HCT116 (cell line): ENCODE data around the gene ALKBH4. TPM values are rescaled to one million over a fixed set of nuclear protein-coding genes. Genes with fewer than 3 reads are reported as not detected.

Experiments used
- ATAC-seq: fragments of 200-7000 bp; cut with Tn5 transposase; 2 replicates; pipeline ENCODE4 v1.9.1; 2020; ENCODE audit warnings: mild to moderate bottlenecking, moderate library complexity
- BruUV-seq: library from RNA; stranded (reverse); fragments of 400-500 nt; replicated peaks from 2 replicates; lab custom pipeline; 2021; lab: Mats Ljungman, UMichigan
- CTCF ChIA-PET: fragments of 300-600 bp; sonication (Branson Sonifier 250); formaldehyde crosslinking; loops from one replicate; lab custom pipeline; 2021; ENCODE audit warnings: antibody characterized with exemption; lab: Charles Lee
- POLR2A ChIA-PET: fragments of 300-600, 350-600 bp; sonication (Branson Sonifier 250); formaldehyde crosslinking; loops from one replicate; lab custom pipeline; 2021; ENCODE audit warnings: antibody characterized with exemption; lab: Charles Lee
- RAD21 ChIA-PET, 2 experiments: fragments of 300-600 bp; sonication (Branson Sonifier 250); formaldehyde crosslinking; loops; one replicate each; lab custom pipeline; 2023; ENCODE audit warnings: low total read pairs in 2 of 2; ENCODE audit not compliant: uncharacterized antibody in 2 of 2, unreplicated experiment in 2 of 2, low non-redundant PET in 1 of 2; lab: Charles Lee
- DNase-seq: peaks from one replicate; pipeline ENCODE4 v3.0.0-alpha.2; 2010; ENCODE audit warnings: low read depth, low spot score
- H2AFZ ChIP-seq: fragments of 200-600 bp; shearing (Covaris generic), sonication (generic); 2 replicates; pipeline ENCODE4 v1.6.1; 2017; ENCODE audit warnings: low read depth, mixed run types, mixed read lengths, antibody characterized with exemption, low read length; ENCODE audit not compliant: poor library complexity, severe bottlenecking
- H3K27ac ChIP-seq: 2 replicates; pipeline ENCODE4 v1.5.1; 2012; ENCODE audit warnings: low read depth, low read length
- H3K27me3 ChIP-seq: fragments of 200-600 bp; sonication (generic); 2 replicates; pipeline ENCODE4 v1.6.1; 2016; ENCODE audit warnings: mixed run types, low read length, mixed read lengths; ENCODE audit not compliant: insufficient read depth
- H3K36me3 ChIP-seq, 2 experiments: fragments of 200-500 bp in 1 of 2; fragments of 200-600 bp in 1 of 2; sonication (Bioruptor generic) in 1 of 2; sonication (generic) in 1 of 2; 2 replicates each; pipeline versions ENCODE4 v1.5.1 to v1.6.1; 2014 to 2016; ENCODE audit warnings: low read length in 2 of 2, inconsistent platforms in 1 of 2, mixed read lengths in 1 of 2, mixed run types in 1 of 2; ENCODE audit not compliant: insufficient read depth in 2 of 2, control insufficient read depth in 1 of 2
- H3K4me1 ChIP-seq, 2 experiments: fragments of 200-600 bp in 1 of 2; sonication (generic) in 1 of 2; 2 replicates each; pipeline versions ENCODE4 v1.5.1 to v1.6.1; 2012 to 2017; ENCODE audit warnings: low read length in 2 of 2, inconsistent platforms in 1 of 2, mild to moderate bottlenecking in 1 of 2, mixed read lengths in 1 of 2, mixed run types in 1 of 2, moderate library complexity in 1 of 2; ENCODE audit not compliant: insufficient read depth in 2 of 2, control insufficient read depth in 1 of 2
- H3K4me2 ChIP-seq: fragments of 200-600 bp; sonication (generic); 2 replicates; pipeline ENCODE4 v1.6.1; 2017; ENCODE audit warnings: mixed run types, low read length, mixed read lengths
- H3K4me3 ChIP-seq, 2 experiments: fragments of 200-600 bp in 1 of 2; sonication (generic) in 1 of 2; replicated peaks in 1 of 2; 2 replicates each; pipeline ENCODE4 v1.5.1; 2011 to 2016; ENCODE audit warnings: low read length in 2 of 2, control low read depth in 1 of 2, low read depth in 1 of 2, mild to moderate bottlenecking in 1 of 2, mixed read lengths in 1 of 2, mixed run types in 1 of 2
- H3K79me2 ChIP-seq: fragments of 200-600 bp; sonication (generic); 2 replicates; pipeline ENCODE4 v1.6.1; 2017; ENCODE audit warnings: mild to moderate bottlenecking, mixed run types, low read length, moderate library complexity, mixed read lengths; ENCODE audit not compliant: insufficient read depth
- H3K9ac ChIP-seq: fragments of 200-600 bp; sonication (generic); 2 replicates; pipeline ENCODE4 v1.6.1; 2016; ENCODE audit warnings: low read length, mixed read lengths
- H3K9me2 ChIP-seq: fragments of 200-600 bp; sonication (generic), shearing (Covaris generic); 2 replicates; pipeline ENCODE4 v1.6.1; 2017; ENCODE audit warnings: mixed run types, mild to moderate bottlenecking, moderate library complexity; ENCODE audit not compliant: insufficient read depth
- H3K9me3 ChIP-seq, 2 experiments: fragments of 200-500 bp in 1 of 2; fragments of 200-600 bp in 1 of 2; sonication (Bioruptor generic) in 1 of 2; sonication (generic) in 1 of 2; 2 replicates each; pipeline ENCODE4 v1.6.1; 2014 to 2017; ENCODE audit warnings: low read length in 2 of 2, mixed read lengths in 2 of 2, inconsistent platforms in 1 of 2, low read depth in 1 of 2, mild to moderate bottlenecking in 1 of 2, mixed run types in 1 of 2, moderate library complexity in 1 of 2; ENCODE audit not compliant: control insufficient read depth in 1 of 2, insufficient read depth in 1 of 2
- H4K20me1 ChIP-seq: fragments of 200-600 bp; sonication (generic), shearing (Covaris generic); 2 replicates; pipeline ENCODE4 v1.6.1; 2017; ENCODE audit warnings: mixed run types, mild to moderate bottlenecking, moderate library complexity; ENCODE audit not compliant: insufficient read depth
- CBX3 ChIP-seq: IDR thresholded peaks from 2 replicates; pipeline ENCODE4 v1.6.1; 2012; ENCODE audit warnings: low read depth
- CEBPB ChIP-seq: IDR thresholded peaks from 2 replicates; pipeline ENCODE4 v1.6.1; 2012; ENCODE audit warnings: low read depth
- EGR1 ChIP-seq: IDR thresholded peaks from 2 replicates; pipeline ENCODE4 v1.6.1; 2012; ENCODE audit warnings: low read depth
- ELF1 ChIP-seq: IDR thresholded peaks from 2 replicates; pipeline ENCODE4 v1.6.1; 2012; ENCODE audit warnings: low read depth, borderline replicate concordance
- EZH2 ChIP-seq: fragments of 200-600 bp; sonication (generic); IDR thresholded peaks from 2 replicates; pipeline ENCODE4 v1.6.1; 2017; ENCODE audit warnings: antibody characterized with exemption, mixed run types
- EZH2phosphoT487 ChIP-seq: fragments of 200-600 bp; IDR thresholded peaks from 2 replicates; pipeline ENCODE4 v1.6.1; 2018; ENCODE audit warnings: antibody characterized with exemption, borderline replicate concordance
- RAD21 ChIP-seq: IDR thresholded peaks from 2 replicates; pipeline ENCODE4 v1.6.1; 2012; ENCODE audit warnings: low read depth, mild to moderate bottlenecking
- SP1 ChIP-seq: IDR thresholded peaks from 2 replicates; pipeline ENCODE4 v1.6.1; 2012; ENCODE audit warnings: low read depth
- SRF ChIP-seq: IDR thresholded peaks from 2 replicates; pipeline ENCODE4 v1.6.1; 2012; ENCODE audit warnings: low read depth
- TCF7L2 ChIP-seq: IDR thresholded peaks from 2 replicates; pipeline ENCODE4 v1.7.0; 2011; ENCODE audit warnings: borderline replicate concordance, inconsistent platforms; ENCODE audit not compliant: insufficient read depth, insufficient read length; ENCODE audit errors: extremely low read depth
- YY1 ChIP-seq: IDR thresholded peaks from 2 replicates; pipeline ENCODE4 v1.6.1; 2011; ENCODE audit warnings: low read length, low read depth, moderate library complexity, mild to moderate bottlenecking; ENCODE audit not compliant: insufficient replicate concordance; ENCODE audit errors: extremely low read depth
- ZFX ChIP-seq: fragments of 450-650 bp; IDR thresholded peaks from 2 replicates; pipeline ENCODE4 v1.6.1; 2017
- intact Hi-C: fragments of 100-400 bp; cut with micrococcal nuclease; formaldehyde crosslinking; loops from 2 replicates; pipeline ENCODE4 v1.10.0; 2022
- total RNA-seq: library from RNA; stranded (reverse); gene quantifications from one replicate; pipeline ENCODE4 v1.2.1, GENCODE V29; 2021; ENCODE audit not compliant: unreplicated experiment
- TF ChIP-seq, protein P1 (sequence below): IDR thresholded peaks from 2 replicates; pipeline ENCODE4 v1.6.1; 2011; ENCODE audit warnings: mild to moderate bottlenecking, low read length, moderate library complexity; ENCODE audit not compliant: insufficient replicate concordance; ENCODE audit errors: extremely low read depth
- TF ChIP-seq, protein P2 (sequence below): IDR thresholded peaks from 2 replicates; pipeline ENCODE4 v1.6.1; 2012
- TF ChIP-seq, protein P3 (sequence below): IDR thresholded peaks from 2 replicates; pipeline ENCODE4 v1.6.1; 2012; ENCODE audit warnings: low read depth
- TF ChIP-seq, protein P4 (sequence below): IDR thresholded peaks from 2 replicates; pipeline ENCODE4 v1.6.1; 2012

Gene ALKBH4
- total RNA-seq, 1 experiment from 2014 or later = 14.9 TPM

DNA sequence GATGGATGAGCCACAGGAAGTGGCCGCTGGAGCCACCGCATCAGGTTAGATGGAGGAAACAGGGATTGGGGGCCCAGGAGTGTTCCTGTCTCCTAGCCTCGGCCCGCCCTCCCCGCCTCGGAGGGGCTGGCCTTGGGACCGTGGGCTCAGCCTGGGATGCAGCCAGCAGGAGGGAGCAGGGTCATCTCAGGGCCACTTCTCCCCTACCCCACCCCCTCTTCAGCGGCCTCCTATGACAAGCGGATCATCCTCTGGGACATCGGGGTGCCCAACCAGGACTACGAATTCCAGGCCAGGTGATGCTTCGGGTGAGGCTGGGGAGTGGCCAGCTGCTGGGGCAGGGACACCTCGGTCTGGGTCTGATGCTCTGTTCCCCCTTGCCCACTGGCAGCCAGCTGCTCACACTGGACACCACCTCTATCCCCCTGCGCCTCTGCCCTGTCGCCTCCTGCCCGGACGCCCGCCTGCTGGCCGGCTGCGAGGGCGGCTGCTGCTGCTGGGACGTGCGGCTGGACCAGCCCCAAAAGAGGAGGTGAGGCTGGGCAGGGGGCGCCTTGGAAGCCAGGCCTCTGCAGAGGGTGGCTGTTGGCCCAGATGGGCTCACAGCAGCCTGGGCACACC is 4.8 kb upstream of the ALKBH4 start:
- Histone ChIP-seq H3K9me3 (no peaks in the 10 kb centered on the region), H3K36me3 (no peaks in the 10 kb centered on the region; a peak in 2 of 4 replicates), H3K9me2 (no peaks in the 10 kb centered on the region), H3K27me3 (no peaks in the 10 kb centered on the region), H3K9ac (no peak overlapping the region), H3K4me1 (peaks cover 2 to 9% of the 10 kb centered on the region in 2 experiments; a peak in 2 of 4 replicates), H4K20me1 (no peaks in the 10 kb centered on the region), H3K27ac (no peak overlapping the region; the same call in 1 of the 2 replicates), H3K79me2 (peaks cover 10% of the 10 kb centered on the region), H3K4me3 (no peak overlapping the region), H3K4me2 (no peak overlapping the region), H2AFZ (no peak overlapping the region)
- intact Hi-C loops = no loop called here
- no TSS peak for BruUV-seq
- ATAC-seq (no peak), DNase-seq (no peak)
- RAD21 ChIA-PET = no interaction called here
- CTCF ChIA-PET = no interaction called here
- POLR2A ChIA-PET = no interaction called here
- TF ChIP-seq, protein P1, sequence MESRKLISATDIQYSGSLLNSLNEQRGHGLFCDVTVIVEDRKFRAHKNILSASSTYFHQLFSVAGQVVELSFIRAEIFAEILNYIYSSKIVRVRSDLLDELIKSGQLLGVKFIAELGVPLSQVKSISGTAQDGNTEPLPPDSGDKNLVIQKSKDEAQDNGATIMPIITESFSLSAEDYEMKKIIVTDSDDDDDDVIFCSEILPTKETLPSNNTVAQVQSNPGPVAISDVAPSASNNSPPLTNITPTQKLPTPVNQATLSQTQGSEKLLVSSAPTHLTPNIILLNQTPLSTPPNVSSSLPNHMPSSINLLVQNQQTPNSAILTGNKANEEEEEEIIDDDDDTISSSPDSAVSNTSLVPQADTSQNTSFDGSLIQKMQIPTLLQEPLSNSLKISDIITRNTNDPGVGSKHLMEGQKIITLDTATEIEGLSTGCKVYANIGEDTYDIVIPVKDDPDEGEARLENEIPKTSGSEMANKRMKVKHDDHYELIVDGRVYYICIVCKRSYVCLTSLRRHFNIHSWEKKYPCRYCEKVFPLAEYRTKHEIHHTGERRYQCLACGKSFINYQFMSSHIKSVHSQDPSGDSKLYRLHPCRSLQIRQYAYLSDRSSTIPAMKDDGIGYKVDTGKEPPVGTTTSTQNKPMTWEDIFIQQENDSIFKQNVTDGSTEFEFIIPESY = no peak
- TF ChIP-seq CBX3 (no peak), ZFX (no peak), ELF1 (no peak), TCF7L2 (no peak), SRF (no peak), YY1 (no peak), RAD21 (no peak), CEBPB (no peak), EZH2phosphoT487 (no peak), EZH2 (no peak), EGR1 (no peak), SP1 (no peak)
- TF ChIP-seq, protein P2, sequence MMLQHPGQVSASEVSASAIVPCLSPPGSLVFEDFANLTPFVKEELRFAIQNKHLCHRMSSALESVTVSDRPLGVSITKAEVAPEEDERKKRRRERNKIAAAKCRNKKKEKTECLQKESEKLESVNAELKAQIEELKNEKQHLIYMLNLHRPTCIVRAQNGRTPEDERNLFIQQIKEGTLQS = no peak
- TF ChIP-seq, protein P3, sequence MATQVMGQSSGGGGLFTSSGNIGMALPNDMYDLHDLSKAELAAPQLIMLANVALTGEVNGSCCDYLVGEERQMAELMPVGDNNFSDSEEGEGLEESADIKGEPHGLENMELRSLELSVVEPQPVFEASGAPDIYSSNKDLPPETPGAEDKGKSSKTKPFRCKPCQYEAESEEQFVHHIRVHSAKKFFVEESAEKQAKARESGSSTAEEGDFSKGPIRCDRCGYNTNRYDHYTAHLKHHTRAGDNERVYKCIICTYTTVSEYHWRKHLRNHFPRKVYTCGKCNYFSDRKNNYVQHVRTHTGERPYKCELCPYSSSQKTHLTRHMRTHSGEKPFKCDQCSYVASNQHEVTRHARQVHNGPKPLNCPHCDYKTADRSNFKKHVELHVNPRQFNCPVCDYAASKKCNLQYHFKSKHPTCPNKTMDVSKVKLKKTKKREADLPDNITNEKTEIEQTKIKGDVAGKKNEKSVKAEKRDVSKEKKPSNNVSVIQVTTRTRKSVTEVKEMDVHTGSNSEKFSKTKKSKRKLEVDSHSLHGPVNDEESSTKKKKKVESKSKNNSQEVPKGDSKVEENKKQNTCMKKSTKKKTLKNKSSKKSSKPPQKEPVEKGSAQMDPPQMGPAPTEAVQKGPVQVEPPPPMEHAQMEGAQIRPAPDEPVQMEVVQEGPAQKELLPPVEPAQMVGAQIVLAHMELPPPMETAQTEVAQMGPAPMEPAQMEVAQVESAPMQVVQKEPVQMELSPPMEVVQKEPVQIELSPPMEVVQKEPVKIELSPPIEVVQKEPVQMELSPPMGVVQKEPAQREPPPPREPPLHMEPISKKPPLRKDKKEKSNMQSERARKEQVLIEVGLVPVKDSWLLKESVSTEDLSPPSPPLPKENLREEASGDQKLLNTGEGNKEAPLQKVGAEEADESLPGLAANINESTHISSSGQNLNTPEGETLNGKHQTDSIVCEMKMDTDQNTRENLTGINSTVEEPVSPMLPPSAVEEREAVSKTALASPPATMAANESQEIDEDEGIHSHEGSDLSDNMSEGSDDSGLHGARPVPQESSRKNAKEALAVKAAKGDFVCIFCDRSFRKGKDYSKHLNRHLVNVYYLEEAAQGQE = no peak
- TF ChIP-seq, protein P4, sequence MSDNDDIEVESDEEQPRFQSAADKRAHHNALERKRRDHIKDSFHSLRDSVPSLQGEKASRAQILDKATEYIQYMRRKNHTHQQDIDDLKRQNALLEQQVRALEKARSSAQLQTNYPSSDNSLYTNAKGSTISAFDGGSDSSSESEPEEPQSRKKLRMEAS = no peak
